Glomerular endothelial cell (primary cell): Measurements from ENCODE around the gene CFAP77. TPM values are rescaled to one million over a fixed set of nuclear protein-coding genes. Genes with fewer than 3 reads are reported as not detected.

Experiments
- DNase-seq: peaks from one replicate; pipeline ENCODE4 v3.0.0-alpha.2; 2011; ENCODE audit warnings: low read depth, low spot score; ENCODE audit errors: extremely low read depth
- total RNA-seq: library from RNA; depleted of rRNA; stranded (reverse); fragments of >200 nt; gene quantifications from 2 replicates; pipeline ENCODE4 v1.2.3, GENCODE V29; 2015

The CFAP77 gene
- total RNA-seq, 1 donor from 2014 or later, result not detected

DNA sequence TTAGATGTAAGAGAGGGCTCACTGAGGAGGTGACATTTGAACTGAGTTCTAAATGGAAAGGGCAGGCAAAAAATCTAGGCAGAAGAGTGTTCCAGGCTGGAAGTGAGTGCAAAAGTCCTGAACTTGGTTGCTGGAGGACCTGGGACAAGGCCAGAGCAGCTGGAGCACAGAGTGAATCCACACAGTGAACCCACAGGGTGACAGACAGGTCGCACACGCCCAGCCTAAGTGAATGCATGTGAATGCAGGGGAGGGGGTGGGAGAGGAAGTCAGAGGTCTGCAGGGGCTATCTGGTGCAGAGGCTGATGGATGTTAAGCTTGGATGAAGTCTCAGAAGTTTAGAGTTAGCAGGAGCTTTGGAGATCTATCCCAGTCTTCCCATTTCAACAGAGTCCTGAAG lies 2.8 kb upstream of the CFAP77 start:
- DNase-seq, result no peak

GRCh38 chr9:132408521-132408920 lies 1.5 kb upstream of the CFAP77 start:
- DNase-seq, result no peak

- DNase-seq, result no peak
These were observed 631 bp downstream of the CFAP77 start for GRCh38 chr9:132410642-132411041.

- DNase-seq, result no peak
These were observed 1.1 kb downstream of the CFAP77 start for GRCh38 chr9:132411091-132411508.

DNA sequence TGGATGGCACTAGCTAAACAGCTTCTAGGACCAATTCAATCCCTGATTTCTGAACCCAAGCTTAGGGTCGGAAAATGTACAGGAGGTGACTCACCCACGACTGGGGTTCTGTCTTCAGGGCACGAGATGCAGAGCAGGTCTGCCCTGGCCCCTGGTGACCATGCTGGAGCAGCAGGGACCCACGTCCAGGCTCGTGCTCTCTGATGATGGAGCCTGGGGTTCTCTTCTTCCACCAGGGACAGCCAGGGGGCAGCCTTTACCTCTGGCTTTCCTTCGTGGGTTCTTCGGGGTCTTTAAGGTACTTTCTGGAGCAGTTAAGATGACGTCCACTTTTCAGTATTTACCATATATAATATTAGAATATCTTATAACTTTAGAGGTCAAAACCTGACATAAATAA lies 2.1 kb downstream of the CFAP77 start:
- no peak for DNase-seq

GRCh38 chr9:132413926-132414325 lies 3.9 kb downstream of the CFAP77 start:
- DNase-seq, result no peak

GRCh38 chr9:132414731-132415130 lies 4.7 kb downstream of the CFAP77 start:
- DNase-seq, result no peak

- no peak for DNase-seq
These were observed 5.2 kb downstream of the CFAP77 start for GRCh38 chr9:132415181-132415580.

DNA sequence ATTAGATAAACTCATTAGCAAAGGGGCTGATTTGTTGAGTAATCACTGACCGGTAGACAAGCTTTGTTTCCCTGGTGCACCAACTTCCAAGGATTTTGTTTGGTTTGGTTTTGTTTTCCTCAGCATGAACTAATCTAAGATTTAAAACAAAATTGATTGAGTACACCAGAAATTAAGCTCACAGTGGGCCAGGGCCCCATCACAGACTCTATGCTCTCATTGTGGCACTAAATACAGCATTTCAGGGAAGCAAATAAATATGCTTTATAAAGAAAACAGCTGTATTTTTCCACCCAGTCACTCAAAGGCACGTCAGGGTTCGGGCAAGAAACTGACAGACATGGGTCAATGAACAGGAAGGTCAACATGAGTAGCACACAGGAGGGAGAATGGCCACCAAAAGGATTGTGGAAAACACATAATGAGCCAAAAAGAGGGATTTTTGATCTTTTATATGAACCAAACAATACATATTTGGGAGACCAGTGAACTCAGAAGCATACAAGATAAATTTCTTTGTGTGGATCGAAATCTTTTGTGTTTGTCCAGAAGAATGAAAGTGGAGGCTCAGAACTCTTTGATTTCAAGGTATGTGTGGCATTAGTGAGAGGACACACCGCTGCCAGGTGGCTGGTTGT lies 8.8 kb downstream of the CFAP77 start:
- no peak for DNase-seq

- no peak for DNase-seq
These were observed 12.6 kb downstream of the CFAP77 start for GRCh38 chr9:132422574-132422973.

DNA sequence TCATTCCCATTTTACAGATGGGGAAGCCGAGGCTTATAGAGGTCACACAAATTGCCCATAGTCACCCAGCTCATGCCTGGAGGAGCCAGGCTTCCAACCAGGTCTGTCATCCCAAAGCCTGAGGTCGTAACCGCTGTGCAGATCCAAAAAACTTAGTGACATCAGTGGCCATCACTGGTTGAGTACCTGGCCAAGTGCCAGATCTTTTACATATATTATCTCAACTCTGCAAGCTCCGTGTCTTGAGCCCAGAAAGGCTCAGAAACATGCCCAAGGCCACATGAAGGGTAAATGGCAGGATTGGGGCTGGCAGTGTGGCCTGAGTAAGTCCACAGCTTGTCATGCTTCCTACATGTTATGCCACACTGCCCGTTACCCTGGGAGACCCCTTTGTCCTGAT lies 13.5 kb downstream of the CFAP77 start:
- no peak for DNase-seq

GRCh38 chr9:132424857-132425674 lies 15.1 kb downstream of the CFAP77 start:
- DNase-seq, result no peak

DNA sequence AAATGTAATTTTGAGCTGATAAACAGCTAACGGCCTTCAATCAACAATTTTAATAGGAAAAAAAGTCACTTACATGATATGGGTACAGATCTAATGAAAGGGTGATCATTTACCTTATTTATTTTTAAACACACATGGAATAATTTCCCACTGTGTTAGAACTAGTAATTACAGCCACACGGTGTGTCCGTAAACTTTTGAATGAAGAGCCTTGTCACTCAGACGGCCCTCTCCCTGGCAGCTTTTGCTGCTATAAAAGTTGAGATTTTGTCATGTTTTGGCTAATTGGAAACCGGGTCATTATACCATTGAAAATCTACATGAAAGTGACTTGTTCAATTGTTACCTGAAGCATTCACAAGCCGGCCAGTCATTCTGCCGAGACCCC lies 15.7 kb downstream of the CFAP77 start:
- no peak for DNase-seq

DNA sequence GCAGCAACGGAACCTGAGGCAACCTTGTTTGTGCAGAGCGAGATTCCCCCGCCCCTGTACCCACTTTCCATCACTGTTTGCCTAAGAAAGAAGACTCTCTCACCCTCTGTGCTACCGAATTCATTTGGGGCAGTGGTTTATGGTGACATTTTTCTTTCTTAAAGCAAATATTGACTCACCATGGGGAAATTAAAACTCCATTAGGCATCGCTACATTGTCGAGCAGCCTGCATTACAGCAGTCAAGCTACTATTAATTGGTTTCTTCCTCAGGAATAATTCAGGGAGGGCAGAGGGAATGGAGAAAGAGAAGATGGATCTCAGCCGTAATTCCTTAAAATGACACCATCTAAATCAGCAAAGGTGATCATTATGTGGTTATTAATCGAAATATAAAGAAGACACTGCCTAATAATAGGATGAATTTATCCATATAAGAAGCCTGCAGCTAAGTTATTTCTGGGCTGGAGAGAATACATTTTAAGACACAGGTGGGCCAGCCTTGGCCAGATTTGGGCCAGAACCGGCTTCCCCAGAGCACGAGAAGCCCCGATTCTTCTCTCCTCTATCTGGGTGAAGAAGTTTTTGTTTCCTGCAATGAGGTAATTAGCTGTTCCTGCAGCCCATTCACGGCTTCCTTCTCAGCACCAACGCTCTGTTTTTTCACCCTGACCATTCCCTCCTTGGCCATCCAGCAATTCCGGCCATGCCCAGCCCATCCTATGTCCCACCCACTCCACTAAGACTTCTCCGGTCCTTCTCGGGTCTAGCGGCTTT lies 16.8 kb downstream of the CFAP77 start:
- DNase-seq, result no peak

DNA sequence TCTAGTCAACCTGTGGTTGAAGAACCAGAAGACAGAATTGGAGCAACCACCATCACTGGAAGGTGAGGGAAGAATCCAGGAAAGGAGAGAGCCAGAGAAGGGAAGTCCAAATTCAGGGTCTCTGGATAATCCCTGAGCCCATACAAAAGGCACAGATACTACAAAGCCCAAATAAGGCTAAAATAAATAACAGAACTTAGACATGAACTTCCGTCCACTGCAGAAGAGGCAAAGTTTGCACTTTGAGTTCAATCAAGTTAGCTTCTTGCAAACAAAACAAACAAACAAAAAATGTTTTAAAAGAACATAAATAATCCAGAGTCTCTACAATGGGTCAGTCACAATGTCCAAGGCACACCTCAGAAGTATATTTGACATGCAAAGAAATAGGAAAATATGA lies 21.0 kb downstream of the CFAP77 start:
- no peak for DNase-seq

DNA sequence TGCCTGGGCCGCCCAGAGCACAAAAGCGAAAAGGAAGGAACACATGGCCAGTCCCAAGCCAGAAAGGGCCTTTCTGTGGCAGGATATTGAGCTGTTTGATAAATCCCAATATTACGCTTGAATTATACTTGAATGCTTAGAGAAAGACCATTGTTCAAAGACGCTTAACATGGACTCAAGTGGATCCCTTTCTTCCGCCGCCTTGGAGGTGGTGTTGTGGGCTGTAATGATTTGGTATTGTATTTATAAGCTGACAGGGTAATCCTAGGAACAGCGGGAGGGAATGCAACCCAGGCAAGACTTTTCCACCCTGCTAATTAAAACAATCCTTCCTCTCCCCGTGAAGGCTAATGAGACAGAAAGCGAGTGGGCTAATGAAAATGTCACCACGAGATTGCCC lies 24.9 kb downstream of the CFAP77 start:
- DNase-seq, result no peak

DNA sequence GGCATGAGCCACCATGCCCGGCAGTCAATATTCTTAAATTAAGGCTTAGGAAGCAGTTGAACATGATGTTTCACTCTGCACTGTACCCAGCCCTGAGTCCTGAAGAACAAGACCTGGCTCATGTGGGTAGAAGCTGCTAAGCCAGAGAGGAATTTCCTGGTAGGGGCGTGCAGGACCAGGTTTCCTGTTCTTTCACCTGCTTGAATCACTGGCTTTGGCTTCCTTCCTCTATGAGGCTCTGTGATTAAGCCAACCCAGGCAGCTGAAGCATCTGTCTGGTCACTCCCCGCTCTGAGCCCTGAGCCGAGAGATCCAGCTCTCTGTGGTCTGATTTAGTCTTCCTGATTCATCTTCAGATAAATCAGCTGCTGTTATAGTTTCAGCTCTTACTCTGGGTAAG lies 29.1 kb downstream of the CFAP77 start:
- DNase-seq, result no peak

DNA sequence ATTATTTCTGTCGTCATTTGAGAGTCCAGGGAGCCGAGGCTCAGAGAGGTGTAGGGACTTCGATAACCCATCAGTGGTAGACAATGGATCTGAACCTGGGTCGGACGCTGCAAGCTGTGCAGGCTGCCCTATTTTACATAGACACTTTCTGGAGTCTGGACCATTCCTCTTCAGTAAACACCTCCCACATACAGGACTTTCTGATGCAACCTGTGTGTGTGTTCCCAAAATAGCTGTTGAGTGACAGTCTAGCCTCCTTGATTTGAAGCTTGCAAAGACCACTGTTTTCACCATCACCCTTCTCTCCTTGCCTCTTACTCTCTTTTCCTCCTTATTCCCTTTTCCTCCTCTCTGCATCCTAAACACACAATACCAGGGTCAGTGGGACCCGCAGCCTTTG lies 30.7 kb downstream of the CFAP77 start:
- DNase-seq, result no peak

GRCh38 chr9:132441404-132441803 lies 31.4 kb downstream of the CFAP77 start:
- DNase-seq, result no peak

- no peak for DNase-seq
These were observed 34.1 kb downstream of the CFAP77 start for GRCh38 chr9:132443951-132444607.

DNA sequence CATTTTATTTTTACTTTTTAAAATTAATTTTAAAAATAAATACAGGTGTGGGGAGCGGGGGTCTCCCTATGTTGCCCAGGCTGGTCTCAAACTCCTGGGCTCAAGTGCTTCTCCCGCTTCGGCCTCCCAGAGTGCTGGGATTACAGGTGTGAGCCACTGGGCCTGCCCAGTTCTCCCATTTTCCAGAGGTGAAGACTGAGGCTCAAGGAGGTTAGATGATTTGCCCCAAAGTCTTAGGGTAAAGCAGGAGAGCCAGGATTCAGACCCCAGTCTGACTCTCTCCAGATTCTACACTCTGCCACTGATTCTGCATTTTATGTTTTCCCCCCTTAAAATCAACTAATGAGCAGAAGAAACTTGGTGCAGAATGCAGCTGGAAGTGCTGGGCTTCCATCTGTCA lies 36.9 kb downstream of the CFAP77 start:
- DNase-seq, result no peak
